Dedifferentiated amniotic fluid mesenchymal stem cell (primary cell): ENCODE data around the gene KCNC1.

ENCODE experiments used
- DNase-seq: peaks from one replicate; pipeline ENCODE4 v3.0.0-alpha.2; 2016; ENCODE audit errors: extremely low spot score

Gene KCNC1

GRCh38 chr11:17816232-17816931 is 81.8 kb downstream of the KCNC1 start:
- no peak for DNase-seq

GRCh38 chr11:17821648-17822400 is 87.2 kb downstream of the KCNC1 start:
- peak; percentile 60 for DNase-seq

- no peak for DNase-seq
These were observed 87.8 kb downstream of the KCNC1 start for GRCh38 chr11:17822401-17822781.

GRCh38 chr11:17827006-17827405 is 92.4 kb downstream of the KCNC1 start:
- no peak for DNase-seq

GRCh38 chr11:17828311-17828751 is 93.8 kb downstream of the KCNC1 start:
- no peak for DNase-seq

- no peak for DNase-seq
These were observed 96.6 kb downstream of the KCNC1 start for GRCh38 chr11:17831228-17831627.

GRCh38 chr11:17831883-17832282 is 97.3 kb downstream of the KCNC1 start:
- DNase-seq = no peak
